Suprapubic skin (tissue), 4 donors: ENCODE results near the gene PAFAH2.

Source experiments
- EP300 ChIP-seq: sonication (generic); formaldehyde crosslinking; IDR thresholded peaks from one replicate; pipeline ENCODE4 v1.6.1; 2017; ENCODE audit warnings: antibody characterized with exemption
- POLR2A ChIP-seq, 2 donors: fragments of 450-650 bp; IDR thresholded peaks; one replicate each; pipeline ENCODE4 v1.6.1; 2017; ENCODE audit warnings: antibody characterized with exemption in 2 of 2, mild to moderate bottlenecking in 2 of 2, moderate library complexity in 2 of 2
- POLR2AphosphoS5 ChIP-seq, 3 donors: sonication (generic); formaldehyde crosslinking; IDR thresholded peaks; one replicate each; pipeline ENCODE4 v1.6.1; 2017; ENCODE audit warnings: antibody characterized with exemption in 3 of 3
- TF ChIP-seq, protein P1 (sequence below), 2 donors: fragments of 200-600 bp in 1 of 2; fragments of 450-650 bp in 1 of 2; sonication (generic) in 1 of 2; IDR thresholded peaks; one replicate each; pipeline ENCODE4 v1.5.1; 2016 to 2019; ENCODE audit warnings: antibody characterized with exemption in 2 of 2, mild to moderate bottlenecking in 1 of 2, moderate library complexity in 1 of 2

DNA sequence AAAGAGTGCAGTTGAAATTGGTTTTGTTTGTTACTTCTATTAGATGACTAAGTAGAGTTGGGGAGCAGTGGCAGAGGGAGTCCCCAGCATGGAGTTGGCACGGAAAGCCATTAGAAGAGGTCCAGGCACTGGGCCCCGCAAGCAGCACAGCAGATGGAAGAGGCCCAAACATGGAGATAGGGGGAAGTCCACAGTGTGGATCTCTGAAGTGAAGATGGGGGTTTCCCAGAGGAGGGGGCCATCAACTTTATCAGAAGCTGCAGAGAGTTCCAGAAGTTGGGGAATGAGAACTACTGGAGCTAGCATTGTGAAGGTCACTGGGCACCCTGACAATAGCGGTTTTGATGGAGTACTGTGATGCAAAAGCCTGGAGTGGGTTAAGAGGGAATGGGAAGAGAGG, 30.6 kb downstream of the PAFAH2 start:
- TF ChIP-seq, protein P1, sequence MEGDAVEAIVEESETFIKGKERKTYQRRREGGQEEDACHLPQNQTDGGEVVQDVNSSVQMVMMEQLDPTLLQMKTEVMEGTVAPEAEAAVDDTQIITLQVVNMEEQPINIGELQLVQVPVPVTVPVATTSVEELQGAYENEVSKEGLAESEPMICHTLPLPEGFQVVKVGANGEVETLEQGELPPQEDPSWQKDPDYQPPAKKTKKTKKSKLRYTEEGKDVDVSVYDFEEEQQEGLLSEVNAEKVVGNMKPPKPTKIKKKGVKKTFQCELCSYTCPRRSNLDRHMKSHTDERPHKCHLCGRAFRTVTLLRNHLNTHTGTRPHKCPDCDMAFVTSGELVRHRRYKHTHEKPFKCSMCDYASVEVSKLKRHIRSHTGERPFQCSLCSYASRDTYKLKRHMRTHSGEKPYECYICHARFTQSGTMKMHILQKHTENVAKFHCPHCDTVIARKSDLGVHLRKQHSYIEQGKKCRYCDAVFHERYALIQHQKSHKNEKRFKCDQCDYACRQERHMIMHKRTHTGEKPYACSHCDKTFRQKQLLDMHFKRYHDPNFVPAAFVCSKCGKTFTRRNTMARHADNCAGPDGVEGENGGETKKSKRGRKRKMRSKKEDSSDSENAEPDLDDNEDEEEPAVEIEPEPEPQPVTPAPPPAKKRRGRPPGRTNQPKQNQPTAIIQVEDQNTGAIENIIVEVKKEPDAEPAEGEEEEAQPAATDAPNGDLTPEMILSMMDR (IDR thresholded peaks at IDR 0.05) = no peak
- no peak for TF ChIP-seq POLR2AphosphoS5 (IDR thresholded peaks at IDR 0.05)
- TF ChIP-seq POLR2A (IDR thresholded peaks at IDR 0.05) = no peak
- TF ChIP-seq EP300 = no peak
